SK-N-SH (cell line): ENCODE measurements around the gene PIP4K2A. TPM values are rescaled to one million over a fixed set of nuclear protein-coding genes. Genes with fewer than 3 reads are reported as not detected.

Experiments
- CTCF ChIA-PET: fragments of 300-600, 350-600 bp; formaldehyde crosslinking; extraction: SDS; loops from one replicate; lab custom pipeline; 2021; lab: Yijun Ruan, JAX
- POLR2A ChIA-PET: fragments of 350-600 bp; sonication (Branson Sonifier 250); formaldehyde crosslinking; extraction: SDS; loops from one replicate; lab custom pipeline; 2020; ENCODE audit warnings: antibody characterized with exemption, inconsistent platforms; lab: Yijun Ruan, JAX
- DNase-seq: peaks from one replicate; pipeline ENCODE4 v3.0.0; 2012
- H2AFZ ChIP-seq: fragments of 200-600 bp; sonication (generic); 2 replicates; pipeline ENCODE4 v1.8.1; 2016; ENCODE audit warnings: antibody characterized with exemption, mild to moderate bottlenecking, low read depth
- H3F3A ChIP-seq: fragments of 200-600 bp; sonication (generic); replicated peaks from 2 replicates; pipeline ENCODE3; 2016; ENCODE audit warnings: antibody characterized with exemption, mild to moderate bottlenecking; ENCODE audit not compliant: insufficient read depth
- H3K27ac ChIP-seq, 2 experiments: fragments of 200-500 bp in 1 of 2; fragments of 200-600 bp in 1 of 2; sonication (Bioruptor generic) in 1 of 2; sonication (generic), shearing (Covaris generic) in 1 of 2; 2 replicates each; pipeline versions ENCODE4 v1.5.1 to v1.6.1; 2014 to 2016; ENCODE audit warnings: low read depth in 2 of 2, inconsistent platforms in 1 of 2, low read length in 1 of 2, mild to moderate bottlenecking in 1 of 2, mixed read lengths in 1 of 2
- H3K27me3 ChIP-seq: fragments of 200-600 bp; sonication (generic), shearing (Covaris generic); 2 replicates; pipeline ENCODE4 v1.6.1; 2016; ENCODE audit warnings: mixed run types; ENCODE audit not compliant: insufficient read depth
- H3K36me3 ChIP-seq, 2 experiments: fragments of 200-500 bp in 1 of 2; fragments of 200-600 bp in 1 of 2; sonication (Bioruptor generic) in 1 of 2; sonication (generic) in 1 of 2; replicated peaks in 1 of 2; 2 replicates each; pipeline versions ENCODE3 to v1.5.1; 2014 to 2016; ENCODE audit warnings: low read length in 1 of 2, mild to moderate bottlenecking in 1 of 2; ENCODE audit not compliant: insufficient read depth in 2 of 2, control insufficient read depth in 1 of 2
- H3K4me1 ChIP-seq, 2 experiments: fragments of 200-500 bp in 1 of 2; fragments of 200-600 bp in 1 of 2; sonication (Bioruptor generic) in 1 of 2; sonication (generic), shearing (Covaris generic) in 1 of 2; 2 replicates each; pipeline versions ENCODE4 v1.5.1 to v1.6.1; 2014 to 2016; ENCODE audit warnings: low read depth in 1 of 2, low read length in 1 of 2, mixed run types in 1 of 2; ENCODE audit not compliant: insufficient read depth in 2 of 2, control insufficient read depth in 1 of 2
- H3K4me2 ChIP-seq: fragments of 200-600 bp; sonication (generic), shearing (Covaris generic); 2 replicates; pipeline ENCODE4 v1.6.1; 2017; ENCODE audit warnings: mixed run types
- H3K4me3 ChIP-seq, 2 experiments: fragments of 200-500 bp in 1 of 2; fragments of 200-600 bp in 1 of 2; sonication (Bioruptor generic) in 1 of 2; sonication (generic), shearing (Covaris generic) in 1 of 2; 2 replicates each; pipeline versions ENCODE4 v1.5.1 to v1.8.1; 2014 to 2016; ENCODE audit warnings: low read depth in 2 of 2, inconsistent platforms in 1 of 2, low read length in 1 of 2, mild to moderate bottlenecking in 1 of 2, mixed read lengths in 1 of 2, moderate library complexity in 1 of 2
- H3K79me2 ChIP-seq: fragments of 200-600 bp; sonication (generic); 2 replicates; pipeline ENCODE4 v1.8.1; 2017; ENCODE audit warnings: mild to moderate bottlenecking; ENCODE audit not compliant: insufficient read depth
- H3K9ac ChIP-seq: fragments of 200-600 bp; sonication (generic); 2 replicates; pipeline ENCODE4 v1.6.1; 2017; ENCODE audit warnings: mixed run types
- H3K9me2 ChIP-seq: fragments of 200-600 bp; sonication (generic); 2 replicates; pipeline ENCODE4 v1.6.1; 2017; ENCODE audit warnings: mixed run types
- H3K9me3 ChIP-seq: fragments of 200-600 bp; sonication (generic); 2 replicates; pipeline ENCODE4 v1.6.1; 2017; ENCODE audit warnings: mixed run types, mild to moderate bottlenecking, moderate library complexity
- H4K20me1 ChIP-seq: fragments of 200-600 bp; sonication (generic); 2 replicates; pipeline ENCODE4 v1.6.1; 2017; ENCODE audit warnings: mild to moderate bottlenecking, mixed run types; ENCODE audit not compliant: insufficient read depth
- CHD2 ChIP-seq: fragments of 150-350 bp; IDR thresholded peaks from 2 replicates; pipeline ENCODE4 v1.6.1; 2018; ENCODE audit warnings: low read length; ENCODE audit not compliant: partially characterized antibody
- CTCF ChIP-seq: fragments of 200-600 bp; sonication (generic); IDR thresholded peaks from 2 replicates; pipeline ENCODE4 v1.6.1; 2017; ENCODE audit warnings: antibody characterized with exemption, mild to moderate bottlenecking, moderate library complexity
- ELF1 ChIP-seq: IDR thresholded peaks from 2 replicates; pipeline ENCODE4 v1.4.0; 2012
- EP300 ChIP-seq, 2 experiments: IDR thresholded peaks; 2 replicates each; pipeline versions ENCODE4 v1.4.0 to v1.6.1; 2012; ENCODE audit warnings: borderline replicate concordance in 1 of 2, low read depth in 1 of 2, low read length in 1 of 2
- FOSL2 ChIP-seq: IDR thresholded peaks from 2 replicates; pipeline ENCODE4 v1.4.0; 2012; ENCODE audit warnings: low read depth, mild to moderate bottlenecking, moderate library complexity, borderline replicate concordance
- FOXM1 ChIP-seq: IDR thresholded peaks from 2 replicates; pipeline ENCODE4 v1.4.0; 2012; ENCODE audit warnings: low read depth, mild to moderate bottlenecking
- GABPA ChIP-seq: IDR thresholded peaks from 2 replicates; pipeline ENCODE4 v1.4.0; 2012; ENCODE audit warnings: low read depth, mild to moderate bottlenecking
- GATA2 ChIP-seq: sonication (generic); formaldehyde crosslinking; IDR thresholded peaks from 2 replicates; pipeline ENCODE4 v1.5.0; 2020; ENCODE audit warnings: mild to moderate bottlenecking, missing genetic modification reagents
- JUND ChIP-seq: IDR thresholded peaks from 2 replicates; pipeline ENCODE4 v1.4.0; 2012
- MEF2A ChIP-seq: IDR thresholded peaks from 2 replicates; pipeline ENCODE4 v1.4.0; 2012; ENCODE audit warnings: low read depth, borderline replicate concordance
- MXI1 ChIP-seq: IDR thresholded peaks from 2 replicates; pipeline ENCODE4 v1.6.1; 2012; ENCODE audit warnings: mild to moderate bottlenecking, low read depth, low read length, improper control_type of control experiment
- NFIC ChIP-seq: IDR thresholded peaks from 2 replicates; pipeline ENCODE4 v1.4.0; 2012; ENCODE audit warnings: borderline replicate concordance
- NRF1 ChIP-seq: IDR thresholded peaks from 2 replicates; pipeline ENCODE4 v1.6.1; 2012; ENCODE audit warnings: low read depth, mild to moderate bottlenecking, low read length
- RCOR1 ChIP-seq: fragments of 150-350 bp; IDR thresholded peaks from 2 replicates; pipeline ENCODE4 v1.6.1; 2017; ENCODE audit warnings: antibody characterized with exemption, low read length
- RFX5 ChIP-seq: IDR thresholded peaks from 2 replicates; pipeline ENCODE4 v1.6.1; 2012; ENCODE audit warnings: mild to moderate bottlenecking, improper control_type of control experiment, low read length
- RXRA ChIP-seq: IDR thresholded peaks from 2 replicates; pipeline ENCODE4 v1.4.0; 2012; ENCODE audit warnings: low read depth, mild to moderate bottlenecking, borderline replicate concordance
- SIN3A ChIP-seq: IDR thresholded peaks from 2 replicates; pipeline ENCODE4 v1.6.1; 2012; ENCODE audit warnings: low read depth, mild to moderate bottlenecking, low read length, moderate library complexity, borderline replicate concordance
- TAF1 ChIP-seq: IDR thresholded peaks from 2 replicates; pipeline ENCODE4 v1.6.1; 2012; ENCODE audit warnings: low read depth, mild to moderate bottlenecking, low read length, moderate library complexity, borderline replicate concordance
- TCF12 ChIP-seq: IDR thresholded peaks from 2 replicates; pipeline ENCODE4 v1.4.0; 2012
- USF2 ChIP-seq: fragments of 150-350 bp; IDR thresholded peaks from 2 replicates; pipeline ENCODE4 v1.6.1; 2017; ENCODE audit warnings: antibody characterized with exemption, low read length, low read depth, borderline replicate concordance
- YY1 ChIP-seq: IDR thresholded peaks from 2 replicates; pipeline ENCODE4 v1.4.0; 2012; ENCODE audit warnings: low read depth, mild to moderate bottlenecking
- ZBTB33 ChIP-seq: IDR thresholded peaks from 2 replicates; pipeline ENCODE4 v1.4.0; 2012; ENCODE audit warnings: low read depth, borderline replicate concordance
- WGBS: methylation state at CpG from one replicate; pipeline ENCODE4 v1.1.6; 2017; ENCODE audit warnings: low lambda C conversion rate; 5-methylcytosine and 5-hydroxymethylcytosine counted together
- polyA plus RNA-seq, 3 experiments: library from polyadenylated mRNA; depleted of rRNA; stranded (reverse); fragments of >200 nt; gene quantifications; 2 replicates each; pipeline ENCODE4 v1.2.3, GENCODE V29; 2012
- TF ChIP-seq, protein P1 (sequence below): IDR thresholded peaks from 2 replicates; pipeline ENCODE4; 2012

PIP4K2A gene
- polyA plus RNA-seq, 1 of the 3 experiments (the other 2 are of a cell fraction): 10.8 TPM

- no peak for TF ChIP-seq ZBTB33
- TF ChIP-seq MEF2A: no peak
- TF ChIP-seq YY1: no peak
- no peak for TF ChIP-seq FOXM1
- no peak for TF ChIP-seq USF2
- no peak for TF ChIP-seq SIN3A
- TF ChIP-seq, all 33 proteins: peak for 3
Observed at GRCh38 chr10:22682237-22683139, 31.9 kb downstream of the PIP4K2A start (continued).

DNA sequence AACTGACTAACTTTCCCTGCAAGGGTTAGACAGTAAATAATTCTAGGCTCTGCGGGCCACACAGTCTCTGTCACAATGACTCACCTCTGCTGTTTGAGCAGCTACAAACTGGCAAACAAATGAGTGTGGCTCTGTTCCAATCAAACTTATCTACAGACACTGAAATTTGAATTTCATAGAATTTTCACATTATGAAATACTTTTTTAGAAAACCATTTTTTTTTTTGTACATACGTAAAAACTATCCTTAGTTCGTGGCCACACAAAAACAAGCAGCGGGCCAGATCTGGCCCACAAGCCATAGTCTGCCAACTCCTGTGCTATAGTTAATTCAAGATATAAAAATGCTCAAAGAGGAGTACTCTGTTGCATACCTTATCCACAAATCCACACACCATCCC, 32.6 kb downstream of the PIP4K2A start:
- Histone ChIP-seq H2AFZ (no peak overlapping the region), H4K20me1 (no peaks in the 10 kb centered on the region), H3K9me2 (no peaks in the 10 kb centered on the region), H3K36me3 (no peaks in the 10 kb centered on the region), H3K79me2 (peaks cover 80% of the 10 kb centered on the region), H3K4me2 (peak overlapping the region; percentile 62), H3K4me1 (peaks cover 27 to 30% of the 10 kb centered on the region in 2 experiments), H3K27ac (peak overlapping the region; percentile 36 to 85), H3F3A (peaks cover 31% of the 10 kb centered on the region), H3K9ac (peak overlapping the region; percentile 48), H3K27me3 (no peaks in the 10 kb centered on the region), H3K4me3 (no peak overlapping the region), H3K9me3 (no peaks in the 10 kb centered on the region)
- 40% methylated on average over 4 of the region's 4 CpGs for WGBS
- no peak for DNase-seq
- CTCF ChIA-PET: interaction anchor here (1.1 kb wide), 1 partner anchor 56 kb away, joined by 3 read pairs; no protein-coding TSS in a partner anchor
- peak; percentile 77 for TF ChIP-seq JUND
- TF ChIP-seq RCOR1: no peak
- no peak for TF ChIP-seq MXI1
- peak; percentile 82 for TF ChIP-seq FOSL2
- TF ChIP-seq SIN3A: no peak
- no peak for TF ChIP-seq RFX5
- no peak for TF ChIP-seq CHD2
- TF ChIP-seq NFIC: peak; percentile 67; the same call in 1 of the 2 replicates
- no peak for TF ChIP-seq GABPA
- peak; percentile 55 for TF ChIP-seq TCF12
- TF ChIP-seq RXRA: 0 out of 2 replicates have a peak, but pooled peaks have one; percentile 12
- TF ChIP-seq, protein P1, sequence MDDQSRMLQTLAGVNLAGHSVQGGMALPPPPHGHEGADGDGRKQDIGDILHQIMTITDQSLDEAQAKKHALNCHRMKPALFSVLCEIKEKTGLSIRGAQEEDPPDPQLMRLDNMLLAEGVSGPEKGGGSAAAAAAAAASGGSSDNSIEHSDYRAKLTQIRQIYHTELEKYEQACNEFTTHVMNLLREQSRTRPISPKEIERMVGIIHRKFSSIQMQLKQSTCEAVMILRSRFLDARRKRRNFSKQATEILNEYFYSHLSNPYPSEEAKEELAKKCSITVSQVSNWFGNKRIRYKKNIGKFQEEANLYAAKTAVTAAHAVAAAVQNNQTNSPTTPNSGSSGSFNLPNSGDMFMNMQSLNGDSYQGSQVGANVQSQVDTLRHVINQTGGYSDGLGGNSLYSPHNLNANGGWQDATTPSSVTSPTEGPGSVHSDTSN: peak; percentile 79
- no peak for TF ChIP-seq NRF1
- TF ChIP-seq CTCF: no peak
- TF ChIP-seq TAF1: no peak
- no peak for TF ChIP-seq GATA2 (CRISPR knock-in tag)
- no peak for TF ChIP-seq ELF1
- peak in 1 of 2 experiments; percentile 45; a peak in 1 of 4 replicates for TF ChIP-seq EP300 (IDR thresholded peaks at IDR 0.05; ENCODE audit: borderline replicate concordance in 1 of 2, low read depth in 1 of 2, low read length in 1 of 2)
- TF ChIP-seq FOXM1: no peak
- POLR2A ChIA-PET: no interaction called here
